Natural killer cell treated with Interleukin-12 subunit alpha and Interleukin-12 subunit beta and Interleukin-15 and Interleukin-18, amount 100 ng/mL, for 72 hours (primary cell): Measurements from ENCODE around the gene CACNA1D. TPM values are rescaled to one million over a fixed set of nuclear protein-coding genes. Genes with fewer than 3 reads are reported as not detected.
A peak's percentile ranks its signal among the peaks of the same experiment; 100 is the strongest.

Experiments
- ATAC-seq, 2 donors: fragments of 150-1000 bp; cut with Tn5 transposase in 1 of 2; sonication (Bioruptor Pico), chemical (Tn5 transposase) in 1 of 2; 2 replicates each; pipeline ENCODE4 v1.10.0; 2021
- DNase-seq: peaks from one replicate; pipeline ENCODE4 v3.0.0; 2022; ENCODE audit warnings: low spot score
- H3K27ac Mint-ChIP-seq, 2 donors: 1 replicate in 1 of 2; 2 replicates in 1 of 2; pipeline ENCODE4 v1.8.0; 2022; ENCODE audit warnings: mixed read lengths in 2 of 2, mild to moderate bottlenecking in 1 of 2, moderate library complexity in 1 of 2
- H3K27me3 Mint-ChIP-seq, 2 donors: 1 replicate in 1 of 2; 2 replicates in 1 of 2; pipeline ENCODE4 v1.8.0; 2022; ENCODE audit warnings: mixed read lengths in 2 of 2
- H3K36me3 Mint-ChIP-seq: one replicate; pipeline ENCODE4 v1.8.0; 2022; ENCODE audit warnings: mixed read lengths
- H3K4me1 Mint-ChIP-seq, 2 donors: 1 replicate in 1 of 2; 2 replicates in 1 of 2; pipeline ENCODE4 v1.8.0; 2022; ENCODE audit warnings: low read depth in 2 of 2, mixed read lengths in 2 of 2, mild to moderate bottlenecking in 1 of 2
- H3K4me3 Mint-ChIP-seq: one replicate; pipeline ENCODE4 v1.8.0; 2022; ENCODE audit warnings: mixed read lengths
- H3K9me3 Mint-ChIP-seq: 2 replicates; pipeline ENCODE4 v1.8.0; 2022; ENCODE audit warnings: mixed read lengths
- total RNA-seq, 2 donors: library from RNA; stranded (reverse); gene quantifications; one replicate each; pipeline ENCODE4 v1.2.3, GENCODE V29; 2022

Gene CACNA1D
- total RNA-seq, 2 donors from 2014 or later, result 0.26 to 1.2 TPM

GRCh38 chr3:53845103-53845880 lies 350.9 kb downstream of the CACNA1D start:
- Mint-ChIP-seq H3K27me3 (peaks cover 32 to 36% of the 10 kb centered on the region in 2 donors), H3K4me1 (no peaks in the 10 kb centered on the region), H3K4me3 (peak overlapping the region; percentile 9), H3K27ac (no peak overlapping the region), H3K36me3 (no peaks in the 10 kb centered on the region), H3K9me3 (no peaks in the 10 kb centered on the region)
- ATAC-seq (no peak), DNase-seq (no peak)

- Mint-ChIP-seq H3K4me3 (no peak overlapping the region), H3K36me3 (no peaks in the 10 kb centered on the region), H3K27ac (no peak overlapping the region), H3K4me1 (no peaks in the 10 kb centered on the region), H3K27me3 (peaks cover 33 to 37% of the 10 kb centered on the region in 2 donors), H3K9me3 (no peaks in the 10 kb centered on the region)
- no peak for DNase-seq
- ATAC-seq, result peak; percentile 8 to 17
Observed at GRCh38 chr3:53845881-53846133, 351.4 kb downstream of the CACNA1D start.

GRCh38 chr3:53846134-53846850 lies 351.9 kb downstream of the CACNA1D start, which contains the start of the genes CHDH and IL17RB:
Gene CHDH (minus strand): TSS chr3:53846419. CDS start chr3:53824008, 22,411 bp downstream.
Gene IL17RB (plus strand): TSS chr3:53846568. CDS start chr3:53846589, 21 bp downstream.
- Mint-ChIP-seq H3K27ac (no peak within 1 kb of the TSS), H3K9me3 (no peaks in the 10 kb centered on the region), H3K27me3 (peaks cover 38 to 42% of the 10 kb centered on the region in 2 donors), H3K4me3 (peak within 1 kb of the TSS; percentile 47), H3K36me3 (no peaks in the 10 kb centered on the region), H3K4me1 (no peaks in the 10 kb centered on the region)
- ATAC-seq, result peak; percentile 29 to 54
- no peak for DNase-seq

GRCh38 chr3:53846851-53847155 lies 352.4 kb downstream of the CACNA1D start:
- ATAC-seq (no peak), DNase-seq (no peak)
- Mint-ChIP-seq H3K4me1 (no peaks in the 10 kb centered on the region), H3K27me3 (peaks cover 38 to 44% of the 10 kb centered on the region in 2 donors), H3K4me3 (peak overlapping the region; percentile 47), H3K27ac (no peak overlapping the region), H3K36me3 (no peaks in the 10 kb centered on the region), H3K9me3 (no peaks in the 10 kb centered on the region)

GRCh38 chr3:53849916-53850315 lies 355.5 kb downstream of the CACNA1D start:
- Mint-ChIP-seq H3K36me3 (no peaks in the 10 kb centered on the region), H3K9me3 (no peaks in the 10 kb centered on the region), H3K4me3 (no peak overlapping the region), H3K27me3 (peaks cover 21 to 29% of the 10 kb centered on the region in 2 donors), H3K4me1 (no peaks in the 10 kb centered on the region), H3K27ac (no peak overlapping the region)
- DNase-seq (no peak), ATAC-seq (no peak)

GRCh38 chr3:53850895-53851294 lies 356.5 kb downstream of the CACNA1D start:
- H3K4me1 Mint-ChIP-seq, result no peaks in the 10 kb centered on the region
- no peaks in the 10 kb centered on the region for H3K9me3 Mint-ChIP-seq
- H3K27ac Mint-ChIP-seq, result no peak overlapping the region
- peaks cover 21 to 27% of the 10 kb centered on the region in 2 donors for H3K27me3 Mint-ChIP-seq
- ATAC-seq (no peak), DNase-seq (no peak)
- no peak overlapping the region for H3K4me3 Mint-ChIP-seq
- no peaks in the 10 kb centered on the region for H3K36me3 Mint-ChIP-seq

GRCh38 chr3:53856964-53857363 lies 362.6 kb downstream of the CACNA1D start:
- no peaks in the 10 kb centered on the region for H3K27me3 Mint-ChIP-seq
- peaks cover 0 to 6% of the 10 kb centered on the region in 2 donors for H3K4me1 Mint-ChIP-seq
- peaks cover 6% of the 10 kb centered on the region for H3K36me3 Mint-ChIP-seq
- no peak for DNase-seq
- no peak for ATAC-seq
- no peaks in the 10 kb centered on the region for H3K9me3 Mint-ChIP-seq
- H3K4me3 Mint-ChIP-seq, result no peak overlapping the region
- no peak overlapping the region for H3K27ac Mint-ChIP-seq

GRCh38 chr3:53858096-53858741 lies 363.8 kb downstream of the CACNA1D start:
- H3K27me3 Mint-ChIP-seq, result no peaks in the 10 kb centered on the region
- no peak overlapping the region for H3K4me3 Mint-ChIP-seq
- ATAC-seq (no peak), DNase-seq (no peak)
- H3K27ac Mint-ChIP-seq, result no peak overlapping the region
- no peaks in the 10 kb centered on the region for H3K9me3 Mint-ChIP-seq
- peaks cover 6% of the 10 kb centered on the region for H3K36me3 Mint-ChIP-seq
- peaks cover 0 to 6% of the 10 kb centered on the region in 2 donors for H3K4me1 Mint-ChIP-seq

- DNase-seq (no peak), ATAC-seq (no peak)
- H3K27ac Mint-ChIP-seq, result no peak overlapping the region
- H3K4me1 Mint-ChIP-seq, result peaks cover 0 to 6% of the 10 kb centered on the region in 2 donors
- peaks cover 6% of the 10 kb centered on the region for H3K36me3 Mint-ChIP-seq
- no peaks in the 10 kb centered on the region for H3K27me3 Mint-ChIP-seq
- no peak overlapping the region for H3K4me3 Mint-ChIP-seq
- H3K9me3 Mint-ChIP-seq, result no peaks in the 10 kb centered on the region
Observed at GRCh38 chr3:53859178-53859577, 364.8 kb downstream of the CACNA1D start.

- DNase-seq (no peak), ATAC-seq (no peak)
- H3K4me1 Mint-ChIP-seq, result peaks cover 0 to 6% of the 10 kb centered on the region in 2 donors
- H3K9me3 Mint-ChIP-seq, result no peaks in the 10 kb centered on the region
- H3K27ac Mint-ChIP-seq, result no peak overlapping the region
- H3K4me3 Mint-ChIP-seq, result no peak overlapping the region
- H3K36me3 Mint-ChIP-seq, result peaks cover 6% of the 10 kb centered on the region
- H3K27me3 Mint-ChIP-seq, result no peaks in the 10 kb centered on the region
Observed at GRCh38 chr3:53860196-53860595, 365.8 kb downstream of the CACNA1D start.

GRCh38 chr3:53862241-53862640 lies 367.8 kb downstream of the CACNA1D start:
- peaks cover 6% of the 10 kb centered on the region for H3K36me3 Mint-ChIP-seq
- no peaks in the 10 kb centered on the region for H3K27me3 Mint-ChIP-seq
- H3K4me1 Mint-ChIP-seq, result peaks cover 0 to 5% of the 10 kb centered on the region in 2 donors
- DNase-seq (no peak), ATAC-seq (no peak)
- no peak overlapping the region for H3K4me3 Mint-ChIP-seq
- H3K27ac Mint-ChIP-seq, result no peak overlapping the region
- no peaks in the 10 kb centered on the region for H3K9me3 Mint-ChIP-seq

- Mint-ChIP-seq H3K4me3 (no peak overlapping the region), H3K36me3 (peaks cover 10% of the 10 kb centered on the region), H3K27me3 (no peaks in the 10 kb centered on the region), H3K27ac (no peak overlapping the region), H3K4me1 (peaks cover 0 to 3% of the 10 kb centered on the region in 2 donors), H3K9me3 (no peaks in the 10 kb centered on the region)
- DNase-seq, result no peak
- ATAC-seq, result no peak
Observed at GRCh38 chr3:53863145-53863544, 368.7 kb downstream of the CACNA1D start.
